Testis (tissue), 3 donors: ENCODE measurements around the gene ANO1. TPM values are rescaled to one million over a fixed set of nuclear protein-coding genes. Genes with fewer than 3 reads are reported as not detected.

ENCODE experiments used
- DNase-seq: peaks from one replicate; pipeline ENCODE4 v3.0.0-alpha.2; 2019
- H3K27ac ChIP-seq, 2 donors: fragments of 200-600 bp; sonication (generic); one replicate each; pipeline ENCODE4 v1.5.1; 2019
- H3K27me3 ChIP-seq: fragments of 200-600 bp; sonication (generic); one replicate; pipeline ENCODE4 v1.5.1; 2019
- H3K36me3 ChIP-seq: fragments of 200-600 bp; sonication (generic); one replicate; pipeline ENCODE4 v1.5.1; 2017; ENCODE audit warnings: low read depth; ENCODE audit errors: missing control alignments
- H3K4me1 ChIP-seq: fragments of 200-600 bp; sonication (generic); one replicate; pipeline ENCODE4 v1.5.1; 2019
- H3K4me3 ChIP-seq, 2 donors: fragments of 200-600 bp; sonication (generic); one replicate each; pipeline ENCODE4 v1.5.1; 2017 to 2019
- H3K9me3 ChIP-seq: fragments of 200-600 bp; sonication (generic); one replicate; pipeline ENCODE4 v1.5.1; 2017
- CTCF ChIP-seq, 3 experiments: fragments of 450-650 bp in 2 of 3; fragments of 200-600 bp in 1 of 3; sonication (generic) in 1 of 3; IDR thresholded peaks; one replicate each; pipeline ENCODE4 v1.5.1; 2016 to 2019; ENCODE audit warnings: antibody characterized with exemption in 3 of 3, mild to moderate bottlenecking in 2 of 3, moderate library complexity in 1 of 3
- POLR2A ChIP-seq: fragments of 450-650 bp; IDR thresholded peaks from one replicate; pipeline ENCODE4 v1.6.1; 2017; ENCODE audit warnings: antibody characterized with exemption, mild to moderate bottlenecking, moderate library complexity
- WGBS, 2 donors: methylation state at CpG; one replicate each; pipeline ENCODE4 v1.1.5; 2018; 5-methylcytosine and 5-hydroxymethylcytosine counted together
- intact Hi-C: fragments of 100-400 bp; cut with DNase I; formaldehyde crosslinking; loops from one replicate; pipeline ENCODE4 v1.15.1; 2023; ENCODE audit warnings: low total_unique reads
- polyA plus RNA-seq: library from polyadenylated mRNA; stranded (reverse); fragments of 350-450 nt; fragmentation: Illumina TruSeq; extraction: RNeasy Lipid Tissue Mini Kit (QIAGEN cat#74804); gene quantifications from one replicate; pipeline ENCODE4 v1.2.3, GENCODE V29; 2014; ENCODE audit warnings: low read depth, low replicate concordance; ENCODE audit not compliant: insufficient read depth
- total RNA-seq, 2 donors: library from RNA; depleted of rRNA; stranded (reverse); fragments of >200 nt; gene quantifications; one replicate each; pipeline ENCODE4 v1.2.3, GENCODE V29; 2016

The ANO1 gene
- total and polyA plus RNA-seq, 3 donors from 2014 or later = 10.3 to 42.7 (median 25.4) TPM

GRCh38 chr11:70169632-70170031, 91.5 kb downstream of the ANO1 start:
- intact Hi-C loops = no loop called here
- WGBS, 2 donors = 90 to 94% methylated on average over 8 of the region's 8 CpGs
- Histone ChIP-seq H3K9me3 (no peaks in the 10 kb centered on the region), H3K36me3 (no peaks in the 10 kb centered on the region), H3K4me3 (no peak overlapping the region), H3K27me3 (no peaks in the 10 kb centered on the region), H3K27ac (no peak overlapping the region), H3K4me1 (no peaks in the 10 kb centered on the region)
- TF ChIP-seq CTCF (IDR thresholded peaks at IDR 0.05) = no peak
- no peak for TF ChIP-seq POLR2A
- DNase-seq = no peak

- TF ChIP-seq POLR2A (no peak), CTCF (IDR thresholded peaks at IDR 0.05) (no peak)
- 91 to 94% methylated on average over 21 to 22 of the region's 22 CpGs for WGBS, 2 donors
- Histone ChIP-seq H3K4me3 (no peak overlapping the region), H3K9me3 (no peaks in the 10 kb centered on the region), H3K27ac (no peak overlapping the region), H3K27me3 (no peaks in the 10 kb centered on the region), H3K36me3 (no peaks in the 10 kb centered on the region), H3K4me1 (no peaks in the 10 kb centered on the region)
- intact Hi-C loops = no loop called here
- DNase-seq = no peak
These were observed 92.6 kb downstream of the ANO1 start for GRCh38 chr11:70170596-70171210.

GRCh38 chr11:70173018-70173417, 94.9 kb downstream of the ANO1 start:
- intact Hi-C loops = no loop called here
- Histone ChIP-seq H3K36me3 (no peaks in the 10 kb centered on the region), H3K4me3 (no peak overlapping the region), H3K27me3 (no peaks in the 10 kb centered on the region), H3K27ac (no peak overlapping the region), H3K4me1 (no peaks in the 10 kb centered on the region), H3K9me3 (no peaks in the 10 kb centered on the region)
- WGBS, 2 donors = 80 to 81% methylated on average over 4 of the region's 4 CpGs
- DNase-seq = no peak
- TF ChIP-seq CTCF (IDR thresholded peaks at IDR 0.05) (no peak), POLR2A (no peak)

GRCh38 chr11:70174547-70175235, 96.6 kb downstream of the ANO1 start:
- no peak for TF ChIP-seq POLR2A
- TF ChIP-seq CTCF (IDR thresholded peaks at IDR 0.05) = no peak
- Histone ChIP-seq H3K9me3 (no peaks in the 10 kb centered on the region), H3K4me1 (no peaks in the 10 kb centered on the region), H3K36me3 (no peaks in the 10 kb centered on the region), H3K27me3 (no peaks in the 10 kb centered on the region), H3K27ac (no peak overlapping the region), H3K4me3 (no peak overlapping the region)
- no peak for DNase-seq
- intact Hi-C loops = no loop called here
- WGBS, 2 donors = 92 to 94% methylated on average over 15 to 17 of the region's 17 CpGs
